ENCODE results near the gene PAPOLG.
A peak's percentile ranks its signal among the peaks of the same experiment; 100 is the strongest.

Gene PAPOLG

DNA sequence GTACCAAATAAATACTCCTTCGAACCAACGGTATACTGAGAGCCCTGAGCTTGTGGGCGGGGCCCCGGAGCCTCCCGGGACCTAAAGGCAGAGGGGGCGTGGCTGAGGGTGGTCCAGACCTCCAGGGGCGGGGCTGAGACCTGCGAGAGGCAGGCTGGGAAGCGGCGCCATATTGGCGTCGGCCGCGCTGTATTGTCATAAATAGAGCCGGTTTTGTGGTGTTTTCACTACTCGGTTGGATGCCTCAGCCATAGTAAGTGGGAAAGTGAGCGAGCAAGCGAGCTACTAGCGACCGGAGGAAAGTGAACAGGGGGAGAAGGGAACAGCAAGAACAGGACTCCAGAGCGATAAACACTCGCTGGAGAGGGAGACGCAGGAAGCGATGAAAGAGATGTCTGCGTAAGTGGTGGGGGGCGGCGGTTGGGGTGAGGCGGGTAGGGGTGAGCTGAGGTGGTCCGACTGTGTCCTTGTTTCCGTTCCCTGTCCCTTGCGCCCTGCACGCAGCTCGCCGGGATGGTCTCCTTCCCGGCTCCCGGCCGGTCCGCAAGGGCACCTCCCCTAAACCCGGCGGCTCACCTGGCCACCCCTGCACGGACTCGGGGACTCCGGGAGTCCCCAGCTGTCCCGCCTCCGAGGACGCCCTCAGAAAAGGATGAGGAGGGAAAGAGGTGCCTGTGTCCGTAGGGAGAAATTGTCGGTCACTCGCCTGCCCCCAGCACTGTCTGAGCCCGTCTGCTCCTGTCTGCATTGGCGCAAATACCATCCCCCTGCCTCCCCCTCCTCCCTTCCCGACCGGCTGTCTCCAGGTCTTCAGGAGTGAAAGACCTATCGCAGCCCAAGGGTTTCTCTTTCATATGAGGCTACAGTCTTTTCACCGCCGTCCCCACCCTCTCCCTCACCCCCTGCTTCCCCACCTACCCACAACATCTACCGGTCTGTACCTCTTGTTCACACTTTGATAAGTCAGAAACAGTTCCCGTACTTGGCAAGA, at the start of gene PAPOLG:
PAPOLG (plus strand) TSS at position 172 of the 991 bp plus-strand sequence; CDS start at position 383, 211 bp downstream.
- DNase-seq (ENCODE audit: low spot score), result peak; percentile 99

- DNase-seq (ENCODE audit: low spot score), result peak; percentile 70
Observed at GRCh38 chr2:60707750-60708371, 48.2 kb upstream of the PAPOLG start.

DNA sequence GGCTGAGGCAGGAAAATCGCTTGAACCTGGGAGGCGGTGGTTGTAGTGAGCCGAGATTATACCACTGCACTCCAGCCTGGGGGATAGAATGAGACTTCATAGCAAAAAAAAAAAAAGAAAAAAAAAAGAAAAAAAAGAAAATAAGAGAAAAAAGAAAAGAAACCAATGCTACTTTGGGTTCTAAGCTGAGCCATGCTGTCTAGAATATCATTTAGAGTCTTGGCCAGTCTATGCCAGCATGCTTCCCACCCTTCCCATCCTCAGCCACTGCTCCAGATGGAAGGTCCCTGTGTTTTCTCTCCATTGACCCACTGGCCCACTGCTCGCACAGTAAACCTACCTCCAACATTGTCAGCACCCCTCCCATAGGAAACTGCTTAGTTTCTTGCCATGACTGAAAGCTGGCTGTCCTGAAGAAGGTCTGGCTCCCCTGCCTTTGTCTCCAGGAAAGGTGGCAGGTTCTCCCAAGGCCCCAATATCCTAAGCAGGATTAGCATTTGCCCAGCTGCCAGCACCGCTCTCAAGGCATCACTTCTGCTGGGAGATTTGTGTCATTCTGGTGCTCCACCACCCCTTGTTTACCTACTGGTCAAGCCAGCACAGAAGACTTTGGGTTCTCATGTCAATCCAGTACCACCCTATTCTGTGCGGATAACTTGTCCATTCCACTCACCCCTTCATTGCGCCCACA, 47.3 kb upstream of the PAPOLG start:
- no peak for DNase-seq (ENCODE audit: low spot score)

GRCh38 chr2:60710707-60711106, 45.4 kb upstream of the PAPOLG start:
- DNase-seq (ENCODE audit: low spot score), result peak; percentile 58

GRCh38 chr2:60715561-60715960, 40.5 kb upstream of the PAPOLG start:
- DNase-seq (ENCODE audit: low spot score), result no peak

- no peak for DNase-seq (ENCODE audit: low spot score)
Observed at GRCh38 chr2:60717691-60718090, 38.4 kb upstream of the PAPOLG start.

- no peak for DNase-seq (ENCODE audit: low spot score)
Observed at GRCh38 chr2:60719331-60719730, 36.7 kb upstream of the PAPOLG start.

DNA sequence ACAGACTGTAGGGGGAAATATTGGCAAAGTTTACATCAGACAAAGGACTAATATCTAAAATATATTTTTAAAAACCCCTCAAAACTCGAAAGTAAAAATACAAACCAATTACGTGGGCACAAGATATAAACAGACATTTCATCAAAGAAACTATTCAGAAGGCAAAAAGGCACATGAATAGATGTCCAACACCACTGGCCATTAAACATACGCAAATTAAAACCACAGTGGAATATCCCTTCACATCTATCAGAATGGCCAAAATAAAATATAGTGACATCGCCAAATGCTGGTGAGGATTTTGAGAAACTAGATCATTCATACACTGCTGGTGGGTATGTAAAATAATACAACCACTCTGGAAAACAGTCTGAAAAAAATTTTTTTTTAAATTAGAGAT, 30.6 kb upstream of the PAPOLG start:
- no peak for DNase-seq (ENCODE audit: low spot score)

- no peak for DNase-seq (ENCODE audit: low spot score)
Observed at GRCh38 chr2:60728855-60729254, 27.2 kb upstream of the PAPOLG start.

DNA sequence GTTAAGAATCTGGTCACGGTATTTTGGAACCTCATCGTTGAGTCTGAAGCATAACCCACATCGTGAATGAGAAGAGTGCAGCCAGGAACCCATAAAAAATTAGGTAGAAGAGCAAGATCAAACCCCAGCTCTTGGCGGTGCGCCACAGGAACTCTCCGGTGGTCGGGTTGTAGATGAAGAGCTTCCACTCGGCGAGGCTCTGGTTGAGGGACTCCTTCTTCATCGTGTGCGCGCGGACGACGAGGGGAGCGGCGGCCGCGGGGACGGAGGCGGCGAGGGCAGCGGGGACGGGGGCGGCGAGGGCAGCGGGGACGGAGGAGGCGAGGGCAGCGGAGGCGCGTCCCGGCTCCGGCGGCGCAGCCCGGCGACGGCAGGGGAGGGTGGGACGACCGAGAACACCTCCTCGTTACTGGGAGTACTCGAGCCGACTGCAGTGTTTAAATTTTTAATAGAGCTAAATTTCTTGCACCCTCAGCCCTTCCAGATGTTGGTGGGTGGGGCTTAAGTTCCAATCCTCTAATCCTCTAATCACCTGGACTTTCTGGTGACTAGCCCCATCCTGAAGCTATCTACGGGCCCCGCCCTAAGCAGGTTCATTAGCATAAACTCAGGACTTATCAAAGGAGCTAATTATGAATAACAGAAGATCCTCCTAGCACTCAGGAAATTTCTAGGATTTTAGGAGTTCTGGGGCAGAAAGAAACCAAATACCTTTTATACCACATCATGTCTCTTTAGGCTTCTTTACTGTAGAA, 20.4 kb upstream of the PAPOLG start:
- DNase-seq (ENCODE audit: low spot score), result peak; percentile 36

- no peak for DNase-seq (ENCODE audit: low spot score)
Observed at GRCh38 chr2:60738679-60739078, 17.4 kb upstream of the PAPOLG start.

DNA sequence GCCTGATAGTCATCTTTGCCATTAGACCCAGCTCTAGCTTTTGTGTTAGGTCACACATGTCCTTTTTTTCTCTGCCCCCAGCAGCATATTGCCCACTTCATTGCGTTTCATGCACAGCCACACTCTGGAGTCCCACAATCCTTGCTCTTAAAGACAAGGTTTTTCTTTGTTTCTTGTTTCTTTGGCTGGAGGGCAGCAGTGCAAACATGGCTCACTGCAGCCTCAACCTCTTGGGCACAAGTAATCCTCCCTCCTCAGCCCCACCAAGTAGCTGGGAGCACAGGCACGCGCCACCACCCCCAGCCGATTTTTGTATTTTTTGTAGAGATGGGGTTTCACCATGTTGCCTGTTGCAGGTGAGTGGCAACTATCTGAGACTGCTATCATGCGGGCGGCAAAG, 16.9 kb upstream of the PAPOLG start:
- no peak for DNase-seq (ENCODE audit: low spot score)

DNA sequence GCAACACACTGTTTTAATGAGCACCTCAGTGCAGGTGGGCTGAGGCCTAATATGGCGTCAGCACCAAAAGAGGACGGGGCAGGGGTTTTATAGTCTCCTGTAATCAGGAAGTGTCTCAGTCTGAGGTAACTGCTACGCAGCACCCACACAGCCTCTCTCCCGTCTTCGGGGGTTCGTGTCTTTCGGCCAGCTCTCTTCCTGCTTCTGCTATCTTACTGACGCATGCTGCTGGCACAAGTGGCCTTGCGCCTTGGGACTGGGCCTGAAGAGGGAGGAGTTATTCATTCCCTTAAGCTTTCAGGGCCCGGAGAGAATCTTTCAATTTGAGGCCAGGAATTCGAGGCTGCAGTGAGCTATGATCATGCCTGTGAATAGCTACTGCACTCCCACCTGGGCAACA, 14.5 kb upstream of the PAPOLG start:
- DNase-seq (ENCODE audit: low spot score), result no peak

GRCh38 chr2:60742419-60742818, 13.6 kb upstream of the PAPOLG start:
- DNase-seq (ENCODE audit: low spot score), result no peak

GRCh38 chr2:60745330-60745729, 10.7 kb upstream of the PAPOLG start:
- DNase-seq (ENCODE audit: low spot score), result no peak

DNA sequence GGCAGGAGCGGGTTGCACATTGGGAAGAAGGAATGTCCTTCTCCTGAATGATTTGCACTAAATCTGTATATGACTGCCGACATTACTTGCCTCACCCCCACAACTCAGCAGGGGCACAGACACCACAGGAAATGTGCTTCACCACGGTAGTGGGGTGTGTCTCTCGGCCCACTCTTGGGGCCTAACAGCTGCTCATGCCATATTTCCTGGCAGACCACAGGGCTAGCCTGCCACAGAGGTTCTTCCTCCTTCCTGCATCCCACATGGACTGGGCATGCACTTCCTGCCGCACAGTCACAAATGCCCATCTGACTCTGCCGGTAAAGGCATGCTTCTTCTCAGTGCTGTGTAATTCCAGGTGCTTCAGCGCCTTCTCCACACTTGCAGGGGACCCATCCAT, 10.3 kb upstream of the PAPOLG start:
- DNase-seq (ENCODE audit: low spot score), result no peak

- DNase-seq (ENCODE audit: low spot score), result no peak
Observed at GRCh38 chr2:60746318-60746717, 9.8 kb upstream of the PAPOLG start.

DNA sequence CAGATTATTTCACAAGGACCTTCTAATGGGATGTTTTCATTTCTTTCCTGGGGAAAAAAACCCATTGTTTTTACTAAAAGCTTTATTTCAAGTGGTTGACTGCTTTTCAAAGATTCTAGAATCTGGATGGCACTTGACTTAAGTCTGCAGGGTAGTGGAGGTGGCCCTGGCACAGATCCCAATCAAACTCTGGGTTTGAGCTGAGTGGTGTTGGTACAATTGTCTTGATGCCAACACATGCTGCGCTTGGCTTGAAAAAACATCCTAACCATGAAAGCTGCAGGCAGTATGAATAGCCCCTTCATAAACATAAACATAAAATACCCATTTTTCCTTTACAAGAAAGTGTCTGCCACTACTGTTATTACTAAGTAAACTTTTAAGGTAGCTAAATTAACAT, 3.6 kb downstream of the PAPOLG start:
- DNase-seq (ENCODE audit: low spot score), result no peak

DNA sequence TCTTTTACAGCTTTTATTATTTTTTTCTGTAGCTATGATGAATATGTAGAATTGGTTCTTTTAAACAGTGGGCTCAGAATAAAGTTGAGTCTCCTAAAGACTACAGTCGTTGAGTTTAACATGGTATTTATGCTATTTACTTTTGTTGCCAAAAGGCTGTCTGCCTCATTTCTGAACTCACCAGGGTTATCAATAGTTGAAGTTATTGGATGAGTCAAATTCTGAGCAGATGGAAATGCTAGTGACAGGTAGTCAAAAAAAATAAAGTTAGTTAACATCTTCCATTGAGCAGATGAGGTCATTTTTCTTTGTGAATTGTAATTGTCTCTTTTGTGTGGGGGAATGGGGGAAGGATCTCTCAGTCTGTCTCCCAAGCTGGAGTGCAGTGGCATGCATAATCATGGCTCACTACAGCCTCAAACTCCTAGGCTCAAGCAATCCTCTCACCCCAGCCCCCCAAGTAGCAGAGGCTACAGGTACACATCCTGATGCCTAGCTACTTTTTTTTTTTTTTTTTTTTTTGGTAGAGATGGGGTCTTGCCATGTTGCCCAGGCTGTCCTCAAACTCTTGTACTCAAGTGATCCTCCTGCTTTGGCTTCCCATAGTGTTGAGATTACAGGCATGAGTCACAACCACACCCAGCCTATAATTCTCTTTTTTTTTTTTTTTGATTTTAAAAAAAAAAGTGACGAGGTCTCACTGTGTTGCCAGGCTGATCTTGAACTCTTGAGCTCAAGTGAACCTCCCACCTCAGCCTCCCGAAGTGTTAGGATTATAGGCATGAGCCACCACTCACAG, 8.9 kb downstream of the PAPOLG start:
- no peak for DNase-seq (ENCODE audit: low spot score)

GRCh38 chr2:60766283-60766682, 10.2 kb downstream of the PAPOLG start:
- no peak for DNase-seq (ENCODE audit: low spot score)

- no peak for DNase-seq (ENCODE audit: low spot score)
Observed at GRCh38 chr2:60771508-60771907, 15.4 kb downstream of the PAPOLG start.
